ENCODE measurements around the gene RBM19. TPM values are rescaled to one million over a fixed set of nuclear protein-coding genes. Genes with fewer than 3 reads are reported as not detected.

RBM19 gene
- total RNA-seq, 2 donors from 2014 or later, result 15.3 to 15.6 TPM

- Histone ChIP-seq H3K4me1 (no peaks in the 10 kb centered on the region), H3K9me3 (no peaks in the 10 kb centered on the region), H3K27me3 (no peaks in the 10 kb centered on the region), H3K27ac (no peak overlapping the region), H3K4me3 (no peak overlapping the region), H3K36me3 (no peaks in the 10 kb centered on the region)
- DNase-seq (ENCODE audit: low spot score), result no peak
- TF ChIP-seq CTCF (IDR thresholded peaks at IDR 0.05), result no peak
These were observed 45.6 kb upstream of the RBM19 start for GRCh38 chr12:114011711-114012110.

- TF ChIP-seq CTCF (IDR thresholded peaks at IDR 0.05), result no peak
- no peak for DNase-seq (ENCODE audit: low spot score)
- Histone ChIP-seq H3K27me3 (no peaks in the 10 kb centered on the region), H3K4me3 (no peak overlapping the region), H3K27ac (no peak overlapping the region), H3K36me3 (no peaks in the 10 kb centered on the region), H3K4me1 (no peaks in the 10 kb centered on the region), H3K9me3 (no peaks in the 10 kb centered on the region)
These were observed 40.6 kb upstream of the RBM19 start for GRCh38 chr12:114006482-114007425.

- no peaks in the 10 kb centered on the region for H3K9me3 ChIP-seq
- no peak overlapping the region for H3K4me3 ChIP-seq
- no peaks in the 10 kb centered on the region for H3K4me1 ChIP-seq
- no peak overlapping the region for H3K27ac ChIP-seq
- no peaks in the 10 kb centered on the region for H3K27me3 ChIP-seq
- TF ChIP-seq CTCF (IDR thresholded peaks at IDR 0.05), result no peak
- no peaks in the 10 kb centered on the region for H3K36me3 ChIP-seq
- DNase-seq (ENCODE audit: low spot score), result no peak
These were observed 38.3 kb upstream of the RBM19 start for GRCh38 chr12:114004402-114004801.

- Histone ChIP-seq H3K4me1 (no peaks in the 10 kb centered on the region), H3K36me3 (no peaks in the 10 kb centered on the region), H3K27me3 (no peaks in the 10 kb centered on the region), H3K9me3 (no peaks in the 10 kb centered on the region), H3K27ac (no peak overlapping the region), H3K4me3 (no peak overlapping the region)
- no peak for TF ChIP-seq CTCF (IDR thresholded peaks at IDR 0.05)
- no peak for DNase-seq (ENCODE audit: low spot score)
These were observed 37.2 kb upstream of the RBM19 start for GRCh38 chr12:114003286-114003685.

- Histone ChIP-seq H3K4me1 (no peaks in the 10 kb centered on the region), H3K27ac (no peak overlapping the region), H3K9me3 (no peaks in the 10 kb centered on the region), H3K36me3 (no peaks in the 10 kb centered on the region), H3K4me3 (no peak overlapping the region), H3K27me3 (no peaks in the 10 kb centered on the region)
- DNase-seq (ENCODE audit: low spot score), result no peak
- TF ChIP-seq CTCF (IDR thresholded peaks at IDR 0.05), result no peak
These were observed 35.6 kb upstream of the RBM19 start for GRCh38 chr12:114001511-114002340.

All from right atrium auricular region (tissue), 2 donors.